Vagina (tissue), 2 donors: Measurements from ENCODE around the gene SH3GL3. TPM values are rescaled to one million over a fixed set of nuclear protein-coding genes. Genes with fewer than 3 reads are reported as not detected.

Experiments
- DNase-seq, 2 donors: peaks; one replicate each; pipeline ENCODE4 v3.0.0-alpha.2; 2017; ENCODE audit errors: extremely low spot score in 2 of 2
- H3K27ac ChIP-seq: fragments of 200-600 bp; sonication (generic); one replicate; pipeline ENCODE4 v1.5.1; 2019
- H3K27me3 ChIP-seq: fragments of 200-600 bp; sonication (generic); one replicate; pipeline ENCODE4 v1.5.1; 2019
- H3K36me3 ChIP-seq, 2 donors: fragments of 200-600 bp; sonication (generic); one replicate each; pipeline ENCODE4 v1.5.1; 2017 to 2019
- H3K4me1 ChIP-seq: fragments of 200-600 bp; sonication (generic); one replicate; pipeline ENCODE4 v1.5.1; 2019
- H3K4me3 ChIP-seq, 2 donors: fragments of 200-600 bp; sonication (generic); 1 replicate in 1 of 2; 2 replicates in 1 of 2; pipeline ENCODE4 v1.5.1; 2016 to 2019
- H3K9me3 ChIP-seq: fragments of 200-600 bp; sonication (generic); one replicate; pipeline ENCODE4 v1.5.1; 2019
- CTCF ChIP-seq, 3 experiments: fragments of 450-650 bp in 2 of 3; fragments of 200-600 bp in 1 of 3; sonication (generic) in 1 of 3; IDR thresholded peaks; one replicate each; pipeline ENCODE4 v1.5.1; 2017 to 2019; ENCODE audit warnings: antibody characterized with exemption in 3 of 3, mild to moderate bottlenecking in 2 of 3, moderate library complexity in 2 of 3
- POLR2A ChIP-seq, 2 donors: fragments of 450-650 bp; IDR thresholded peaks; one replicate each; pipeline ENCODE4 v1.6.1; 2017; ENCODE audit warnings: antibody characterized with exemption in 2 of 2, mild to moderate bottlenecking in 2 of 2, moderate library complexity in 2 of 2
- POLR2AphosphoS5 ChIP-seq, 2 donors: sonication (generic); formaldehyde crosslinking; IDR thresholded peaks; one replicate each; pipeline ENCODE4 v1.9.0; 2017; ENCODE audit warnings: antibody characterized with exemption in 2 of 2, mild to moderate bottlenecking in 2 of 2, low read depth in 1 of 2; ENCODE audit not compliant: insufficient read depth in 1 of 2
- intact Hi-C: fragments of 100-400 bp; cut with DNase I; formaldehyde crosslinking; loops from one replicate; pipeline ENCODE4 v1.15.1; 2023
- total RNA-seq: library from RNA; depleted of rRNA; stranded (reverse); fragments of >200 nt; gene quantifications from one replicate; pipeline ENCODE4 v1.2.3, GENCODE V29; 2016

SH3GL3 gene
- total RNA-seq, 1 donor from 2014 or later: 3.9 TPM

- H3K9me3 ChIP-seq: no peaks in the 10 kb centered on the region
- H3K4me3 ChIP-seq: no peak overlapping the region
- intact Hi-C loops: no loop called here
- no peak for DNase-seq
- TF ChIP-seq POLR2A (IDR thresholded peaks at IDR 0.05) (no peak), CTCF (IDR thresholded peaks at IDR 0.05) (no peak), POLR2AphosphoS5 (IDR thresholded peaks at IDR 0.05; ENCODE audit: insufficient read depth in 1 of 2, low read depth in 1 of 2) (no peak)
- H3K27ac ChIP-seq: no peak overlapping the region
- no peaks in the 10 kb centered on the region for H3K36me3 ChIP-seq
- H3K4me1 ChIP-seq: no peaks in the 10 kb centered on the region
- no peaks in the 10 kb centered on the region for H3K27me3 ChIP-seq
Measured at GRCh38 chr15:83458381-83458780, 11.2 kb downstream of the SH3GL3 start.

GRCh38 chr15:83462026-83462425, 14.9 kb downstream of the SH3GL3 start:
- Histone ChIP-seq H3K4me3 (no peak overlapping the region), H3K36me3 (no peaks in the 10 kb centered on the region), H3K27ac (no peak overlapping the region), H3K9me3 (no peaks in the 10 kb centered on the region), H3K4me1 (no peaks in the 10 kb centered on the region), H3K27me3 (no peaks in the 10 kb centered on the region)
- TF ChIP-seq CTCF (IDR thresholded peaks at IDR 0.05): no peak
- TF ChIP-seq POLR2A (IDR thresholded peaks at IDR 0.05): no peak
- TF ChIP-seq POLR2AphosphoS5 (IDR thresholded peaks at IDR 0.05; ENCODE audit: insufficient read depth in 1 of 2, low read depth in 1 of 2): no peak
- DNase-seq: no peak
- intact Hi-C loops: no loop called here

- no peak for TF ChIP-seq POLR2A (IDR thresholded peaks at IDR 0.05)
- TF ChIP-seq POLR2AphosphoS5 (IDR thresholded peaks at IDR 0.05; ENCODE audit: insufficient read depth in 1 of 2, low read depth in 1 of 2): no peak
- TF ChIP-seq CTCF (IDR thresholded peaks at IDR 0.05): no peak
- Histone ChIP-seq H3K4me1 (no peaks in the 10 kb centered on the region), H3K4me3 (no peak overlapping the region), H3K27ac (no peak overlapping the region), H3K9me3 (no peaks in the 10 kb centered on the region), H3K27me3 (no peaks in the 10 kb centered on the region), H3K36me3 (no peaks in the 10 kb centered on the region)
- no peak for DNase-seq
- intact Hi-C loops: no loop called here
Measured at GRCh38 chr15:83462953-83463433, 15.9 kb downstream of the SH3GL3 start.

- Histone ChIP-seq H3K36me3 (no peaks in the 10 kb centered on the region), H3K9me3 (no peaks in the 10 kb centered on the region), H3K4me3 (no peak overlapping the region), H3K27me3 (no peaks in the 10 kb centered on the region), H3K27ac (no peak overlapping the region), H3K4me1 (no peaks in the 10 kb centered on the region)
- intact Hi-C loops: no loop called here
- TF ChIP-seq CTCF (IDR thresholded peaks at IDR 0.05): no peak
- no peak for DNase-seq
Measured at GRCh38 chr15:83470887-83471286, 23.7 kb downstream of the SH3GL3 start.

GRCh38 chr15:83471307-83471866, 24.2 kb downstream of the SH3GL3 start:
- H3K4me3 ChIP-seq: no peak overlapping the region
- H3K36me3 ChIP-seq: no peaks in the 10 kb centered on the region
- no peaks in the 10 kb centered on the region for H3K4me1 ChIP-seq
- intact Hi-C loops: no loop called here
- H3K9me3 ChIP-seq: no peaks in the 10 kb centered on the region
- H3K27ac ChIP-seq: no peak overlapping the region
- TF ChIP-seq POLR2AphosphoS5 (IDR thresholded peaks at IDR 0.05; ENCODE audit: insufficient read depth in 1 of 2, low read depth in 1 of 2) (no peak), CTCF (IDR thresholded peaks at IDR 0.05) (no peak), POLR2A (IDR thresholded peaks at IDR 0.05) (no peak)
- DNase-seq: no peak
- no peaks in the 10 kb centered on the region for H3K27me3 ChIP-seq
